Parathyroid adenoma (tissue), 2 donors: ENCODE results near the gene STK10.

Source experiments
- H2AFZ ChIP-seq: fragments of 300-600 bp; sonication (generic); one replicate; pipeline ENCODE4 v1.7.0; 2017; ENCODE audit warnings: antibody characterized with exemption, mild to moderate bottlenecking
- H3K27ac ChIP-seq: fragments of 300-600 bp; sonication (generic); one replicate; pipeline ENCODE4 v1.7.0; 2017
- H3K27me3 ChIP-seq: fragments of 300-600 bp; sonication (generic); one replicate; pipeline ENCODE4 v1.7.0; 2017; ENCODE audit warnings: low read length; ENCODE audit not compliant: control insufficient read depth, insufficient read depth
- H3K36me3 ChIP-seq: fragments of 300-600 bp; sonication (generic); one replicate; pipeline ENCODE4 v1.7.0; 2017; ENCODE audit warnings: low read length; ENCODE audit not compliant: control insufficient read depth, insufficient read depth
- H3K4me1 ChIP-seq: fragments of 300-600 bp; sonication (generic); one replicate; pipeline ENCODE4 v1.7.0; 2017; ENCODE audit warnings: control low read depth
- H3K4me2 ChIP-seq: fragments of 300-600 bp; sonication (generic); one replicate; pipeline ENCODE4 v1.7.0; 2017; ENCODE audit warnings: low read length
- H3K4me3 ChIP-seq: fragments of 300-600 bp; sonication (generic); one replicate; pipeline ENCODE4 v1.7.0; 2017; ENCODE audit warnings: low read depth, low read length
- H3K79me2 ChIP-seq: fragments of 300-600 bp; sonication (generic); one replicate; pipeline ENCODE4 v1.7.0; 2017; ENCODE audit warnings: control low read depth
- H3K9ac ChIP-seq: fragments of 300-600 bp; sonication (generic); one replicate; pipeline ENCODE4 v1.7.0; 2017; ENCODE audit warnings: mild to moderate bottlenecking
- H3K9me3 ChIP-seq: fragments of 300-600 bp; sonication (generic); one replicate; pipeline ENCODE4 v1.7.0; 2017; ENCODE audit warnings: low read length; ENCODE audit not compliant: control insufficient read depth
- CTCF ChIP-seq: fragments of 300-600 bp; sonication (generic); IDR thresholded peaks from one replicate; pipeline ENCODE4 v1.7.0; 2017; ENCODE audit warnings: antibody characterized with exemption, mild to moderate bottlenecking
- donor health status: primary hyperparathyroidism.

The STK10 gene

GRCh38 chr5:172173564-172174153 lies 14.4 kb downstream of the STK10 start:
- Histone ChIP-seq H3K27ac (no peak overlapping the region), H3K9ac (no peak overlapping the region), H3K4me1 (peaks cover 9% of the 10 kb centered on the region), H3K36me3 (no peaks in the 10 kb centered on the region), H3K4me2 (no peak overlapping the region), H2AFZ (no peak overlapping the region), H3K4me3 (no peak overlapping the region), H3K9me3 (no peaks in the 10 kb centered on the region), H3K79me2 (no peaks in the 10 kb centered on the region), H3K27me3 (no peaks in the 10 kb centered on the region)
- TF ChIP-seq CTCF: no peak

GRCh38 chr5:172172912-172173563 lies 15.0 kb downstream of the STK10 start:
- Histone ChIP-seq H3K9me3 (no peaks in the 10 kb centered on the region), H3K4me3 (no peak overlapping the region), H3K36me3 (no peaks in the 10 kb centered on the region), H3K27me3 (no peaks in the 10 kb centered on the region), H3K9ac (no peak overlapping the region), H2AFZ (no peak overlapping the region), H3K4me2 (no peak overlapping the region), H3K27ac (no peak overlapping the region), H3K79me2 (no peaks in the 10 kb centered on the region), H3K4me1 (peaks cover 9% of the 10 kb centered on the region)
- no peak for TF ChIP-seq CTCF

GRCh38 chr5:172171118-172171517 lies 16.9 kb downstream of the STK10 start:
- Histone ChIP-seq H3K79me2 (no peaks in the 10 kb centered on the region), H3K4me3 (no peak overlapping the region), H3K9me3 (no peaks in the 10 kb centered on the region), H3K4me2 (no peak overlapping the region), H3K27ac (no peak overlapping the region), H2AFZ (no peak overlapping the region), H3K27me3 (no peaks in the 10 kb centered on the region), H3K9ac (no peak overlapping the region), H3K36me3 (no peaks in the 10 kb centered on the region), H3K4me1 (peaks cover 9% of the 10 kb centered on the region)
- no peak for TF ChIP-seq CTCF

GRCh38 chr5:172170251-172170701 lies 17.7 kb downstream of the STK10 start:
- Histone ChIP-seq H3K79me2 (no peaks in the 10 kb centered on the region), H3K4me2 (no peak overlapping the region), H3K36me3 (no peaks in the 10 kb centered on the region), H3K4me1 (peaks cover 9% of the 10 kb centered on the region), H3K27ac (no peak overlapping the region), H2AFZ (no peak overlapping the region), H3K27me3 (no peaks in the 10 kb centered on the region), H3K4me3 (no peak overlapping the region), H3K9ac (no peak overlapping the region), H3K9me3 (no peaks in the 10 kb centered on the region)
- TF ChIP-seq CTCF: no peak

GRCh38 chr5:172169216-172169615 lies 18.8 kb downstream of the STK10 start:
- H3K27ac ChIP-seq: no peak overlapping the region
- H3K4me3 ChIP-seq: no peak overlapping the region
- H2AFZ ChIP-seq: no peak overlapping the region
- no peaks in the 10 kb centered on the region for H3K36me3 ChIP-seq
- no peak for TF ChIP-seq CTCF
- H3K9ac ChIP-seq: no peak overlapping the region
- H3K4me2 ChIP-seq: no peak overlapping the region
- no peaks in the 10 kb centered on the region for H3K27me3 ChIP-seq
- no peaks in the 10 kb centered on the region for H3K9me3 ChIP-seq
- H3K4me1 ChIP-seq: peaks cover under 1% of the 10 kb centered on the region
- no peaks in the 10 kb centered on the region for H3K79me2 ChIP-seq
